Peyer's patch (tissue), 4 donors: ENCODE data around the gene NOPCHAP1.

Experiments
- POLR2A ChIP-seq, 2 donors: fragments of 450-650 bp; IDR thresholded peaks; one replicate each; pipeline ENCODE4 v1.5.1; 2017; ENCODE audit warnings: antibody characterized with exemption in 2 of 2, mild to moderate bottlenecking in 2 of 2, moderate library complexity in 2 of 2
- TF ChIP-seq, protein P1 (sequence below), 6 experiments: fragments of 450-650 bp in 4 of 6; fragments of 200-600 bp in 2 of 6; sonication (generic) in 1 of 6; IDR thresholded peaks; one replicate each; pipeline ENCODE4 v1.5.1; 2017 to 2019; ENCODE audit warnings: antibody characterized with exemption in 6 of 6, mild to moderate bottlenecking in 3 of 6, moderate library complexity in 1 of 6

DNA sequence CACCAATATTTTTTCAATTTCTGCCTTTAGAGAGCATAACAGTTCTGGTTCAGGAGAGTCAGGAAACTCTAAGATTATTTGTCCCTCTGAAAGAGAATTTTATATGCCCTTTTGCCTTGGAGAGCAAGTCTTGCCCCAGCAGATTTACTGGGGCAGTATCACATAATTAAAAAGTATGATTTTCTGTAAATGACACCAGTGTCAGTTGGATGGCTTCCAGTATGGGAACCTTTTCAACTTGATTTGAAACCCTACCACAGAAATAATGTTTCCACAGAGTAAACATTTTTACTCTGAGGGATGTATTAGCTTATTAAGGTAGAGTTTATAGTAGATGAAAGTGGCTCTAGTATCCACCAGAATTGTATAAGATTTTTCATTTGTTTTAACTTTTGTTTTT is 15.4 kb downstream of the NOPCHAP1 start:
- TF ChIP-seq, protein P1, sequence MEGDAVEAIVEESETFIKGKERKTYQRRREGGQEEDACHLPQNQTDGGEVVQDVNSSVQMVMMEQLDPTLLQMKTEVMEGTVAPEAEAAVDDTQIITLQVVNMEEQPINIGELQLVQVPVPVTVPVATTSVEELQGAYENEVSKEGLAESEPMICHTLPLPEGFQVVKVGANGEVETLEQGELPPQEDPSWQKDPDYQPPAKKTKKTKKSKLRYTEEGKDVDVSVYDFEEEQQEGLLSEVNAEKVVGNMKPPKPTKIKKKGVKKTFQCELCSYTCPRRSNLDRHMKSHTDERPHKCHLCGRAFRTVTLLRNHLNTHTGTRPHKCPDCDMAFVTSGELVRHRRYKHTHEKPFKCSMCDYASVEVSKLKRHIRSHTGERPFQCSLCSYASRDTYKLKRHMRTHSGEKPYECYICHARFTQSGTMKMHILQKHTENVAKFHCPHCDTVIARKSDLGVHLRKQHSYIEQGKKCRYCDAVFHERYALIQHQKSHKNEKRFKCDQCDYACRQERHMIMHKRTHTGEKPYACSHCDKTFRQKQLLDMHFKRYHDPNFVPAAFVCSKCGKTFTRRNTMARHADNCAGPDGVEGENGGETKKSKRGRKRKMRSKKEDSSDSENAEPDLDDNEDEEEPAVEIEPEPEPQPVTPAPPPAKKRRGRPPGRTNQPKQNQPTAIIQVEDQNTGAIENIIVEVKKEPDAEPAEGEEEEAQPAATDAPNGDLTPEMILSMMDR (IDR thresholded peaks at IDR 0.05): no peak
- no peak for TF ChIP-seq POLR2A (IDR thresholded peaks at IDR 0.05)
